Right ventricle myocardium superior (tissue), 1 donor: ENCODE results near the gene AGPAT3. TPM values are rescaled to one million over a fixed set of nuclear protein-coding genes. Genes with fewer than 3 reads are reported as not detected.

ENCODE experiments used
- ATAC-seq: fragments of 200-7000 bp; cut with Tn5 transposase; one replicate; pipeline ENCODE4 v1.9.1; 2020; ENCODE audit warnings: mild to moderate bottlenecking; ENCODE audit not compliant: poor library complexity
- DNase-seq: peaks from one replicate; pipeline ENCODE4 v3.0.0-alpha.2; 2020
- intact Hi-C: fragments of 100-400 bp; cut with DNase I; formaldehyde crosslinking; loops from one replicate; pipeline ENCODE4 v1.11.2; 2022
- total RNA-seq: library from RNA; stranded (reverse); fragmentation: NEBNext Ultra II Directional; extraction: Animal tissue kit (Norgen Biotek cat#: 25700); gene quantifications from one replicate; pipeline ENCODE4 v1.2.1, GENCODE V29; 2021
- donor health status: DM: no; HTN: yes; CAD: no; lungs with severe emphysema.

AGPAT3 gene
- total RNA-seq, 1 donor from 2014 or later = 96.3 TPM

DNA sequence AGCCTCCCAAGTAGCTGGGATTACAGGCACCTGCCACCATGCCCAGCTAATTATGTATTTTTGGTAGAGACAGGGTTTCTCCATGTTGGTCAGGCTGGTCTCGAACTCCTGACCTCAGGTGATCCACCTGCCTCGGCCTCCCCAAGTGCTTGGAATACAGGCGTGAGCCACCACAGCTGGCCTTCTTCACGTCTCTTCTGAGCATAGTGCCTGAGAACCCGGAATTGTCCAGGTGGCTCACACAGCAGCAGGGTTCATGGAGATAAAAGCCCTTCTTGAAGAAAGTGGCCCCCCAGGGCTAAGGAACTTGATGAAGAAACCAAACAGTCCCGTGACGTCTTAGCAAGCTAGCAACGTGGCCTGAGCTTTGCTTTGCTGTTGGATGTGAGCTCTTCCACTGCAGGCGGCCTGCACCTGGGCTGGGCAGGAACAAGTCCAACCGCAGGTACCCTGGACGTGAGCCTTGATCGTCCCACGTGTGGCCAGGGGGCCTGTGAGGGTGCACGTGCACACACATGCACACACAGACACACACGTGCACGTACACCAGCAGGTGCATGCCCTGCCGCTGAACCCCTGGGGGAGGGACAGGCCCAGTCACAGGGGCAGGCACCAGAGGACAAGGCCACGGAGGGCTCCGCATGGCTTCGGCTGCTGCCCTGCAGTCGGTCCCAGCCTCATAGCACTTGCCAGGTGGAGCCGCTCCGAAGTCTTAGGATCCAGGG lies 123.6 kb downstream of the AGPAT3 start:
- ATAC-seq (no peak), DNase-seq (no peak)
- intact Hi-C loops = no loop called here

- no peak for ATAC-seq
- intact Hi-C loops = no loop called here
- DNase-seq = peak; percentile 24
Measured at GRCh38 chr21:43989401-43989800, 124.4 kb downstream of the AGPAT3 start.

DNA sequence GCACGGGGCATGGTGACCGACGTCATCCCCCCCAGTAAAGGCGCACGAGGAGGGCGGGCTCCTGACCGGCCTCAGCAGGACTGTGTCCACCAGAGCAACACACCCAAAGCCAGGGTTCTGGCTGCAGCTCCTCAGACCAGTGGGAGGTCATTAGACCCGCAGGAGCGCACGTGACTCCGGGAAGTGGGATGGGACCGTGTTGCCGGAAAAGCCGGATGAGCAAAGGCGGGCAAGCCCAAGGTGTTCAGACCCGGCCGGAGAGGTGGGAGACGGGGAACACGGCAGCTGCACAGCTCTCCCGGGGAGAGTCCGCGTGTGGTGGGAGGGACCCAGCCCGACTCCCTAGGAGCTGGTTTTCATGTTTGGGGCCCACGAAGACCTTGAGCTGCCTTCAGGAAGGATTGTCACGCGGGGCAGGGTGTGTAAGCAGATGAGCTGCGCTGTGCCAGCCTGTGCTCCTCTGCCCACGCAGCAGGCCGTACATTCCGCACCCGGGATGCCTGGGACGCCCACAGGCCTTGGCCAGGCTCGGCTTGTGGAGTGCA lies 126.5 kb downstream of the AGPAT3 start:
- ATAC-seq = no peak
- intact Hi-C loops = no loop called here

DNA sequence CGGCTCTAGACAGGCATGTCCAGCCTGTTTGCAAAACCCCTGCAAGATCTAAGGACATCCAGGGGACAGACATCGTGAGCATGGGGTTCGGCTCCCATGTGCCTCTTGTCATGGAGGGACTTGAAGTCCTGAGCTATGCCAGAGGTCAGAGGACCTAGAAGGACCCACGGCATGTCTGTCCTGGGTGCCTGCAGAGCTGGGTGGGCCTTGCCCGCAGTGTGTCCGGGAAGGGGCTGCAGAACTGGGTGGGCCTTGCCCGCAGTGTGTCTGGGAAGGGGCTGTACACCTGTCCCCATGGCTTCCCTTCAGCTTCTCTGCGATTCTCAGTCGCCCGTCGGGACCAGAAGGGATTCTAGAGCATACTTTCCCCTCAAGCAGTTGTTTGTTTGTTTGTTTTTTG lies 127.1 kb downstream of the AGPAT3 start:
- intact Hi-C loops = no loop called here
- ATAC-seq (no peak), DNase-seq (no peak)

More for the DNA sequence above, 126.5 kb downstream of the AGPAT3 start:
- peak; percentile 31 for DNase-seq

- no peak for DNase-seq
- no peak for ATAC-seq
- intact Hi-C loops = no loop called here
Measured at GRCh38 chr21:43993420-43993934, 128.5 kb downstream of the AGPAT3 start.

DNA sequence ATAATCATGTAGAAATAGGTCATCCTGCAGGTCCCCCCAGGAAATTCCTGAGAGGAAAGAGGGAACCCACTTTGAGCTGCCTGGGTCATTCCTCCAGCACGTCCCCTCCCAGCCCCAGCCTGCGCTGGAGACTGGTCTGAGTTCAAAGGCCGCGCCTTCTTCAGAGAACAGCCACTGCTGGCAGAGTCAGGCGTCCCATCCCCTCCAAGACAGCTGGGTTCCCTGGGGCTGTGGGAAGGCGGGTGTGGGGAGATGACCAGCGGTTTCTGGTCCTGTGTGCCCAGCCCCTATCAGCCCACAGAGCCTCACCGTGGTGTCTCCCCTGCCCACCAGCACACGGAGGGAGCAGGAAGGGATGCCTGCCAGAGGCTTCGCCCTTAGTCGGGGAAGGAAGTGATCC lies 129.1 kb downstream of the AGPAT3 start:
- peak; percentile 6 for DNase-seq
- ATAC-seq = no peak
- intact Hi-C loops = no loop called here

- ATAC-seq (no peak), DNase-seq (peak; percentile 18)
- intact Hi-C loops = no loop called here
Measured at GRCh38 chr21:43994646-43995045, 129.6 kb downstream of the AGPAT3 start.

DNA sequence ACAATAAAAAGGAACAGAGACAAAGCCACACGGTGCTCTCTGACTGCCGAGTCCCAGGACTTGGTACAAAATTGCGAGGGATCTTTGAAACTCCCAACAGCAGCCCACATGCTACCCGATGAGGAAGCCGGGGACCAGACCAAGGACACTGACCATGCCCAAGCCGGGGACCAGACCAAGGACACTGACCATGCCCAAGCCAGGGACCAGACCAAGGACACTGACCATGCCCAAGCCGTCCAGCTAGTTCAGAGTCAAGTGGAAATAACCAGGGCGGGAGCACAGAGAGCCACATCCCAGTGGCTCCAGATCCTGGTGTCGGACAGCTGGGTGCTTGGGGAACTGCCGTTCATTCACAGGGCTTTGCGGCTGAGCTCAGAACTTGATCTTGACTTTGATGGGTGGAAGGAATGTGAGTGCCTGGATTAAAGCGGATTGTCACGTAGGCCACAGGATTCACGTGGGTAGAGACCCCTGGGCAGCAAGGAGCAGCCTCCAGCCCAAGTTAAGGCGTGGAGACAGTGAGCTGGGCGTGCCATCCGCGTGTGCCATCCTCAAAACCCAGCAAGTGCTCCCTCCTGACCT lies 130.6 kb downstream of the AGPAT3 start:
- no peak for ATAC-seq
- intact Hi-C loops = no loop called here
- peak; percentile 30 for DNase-seq

DNA sequence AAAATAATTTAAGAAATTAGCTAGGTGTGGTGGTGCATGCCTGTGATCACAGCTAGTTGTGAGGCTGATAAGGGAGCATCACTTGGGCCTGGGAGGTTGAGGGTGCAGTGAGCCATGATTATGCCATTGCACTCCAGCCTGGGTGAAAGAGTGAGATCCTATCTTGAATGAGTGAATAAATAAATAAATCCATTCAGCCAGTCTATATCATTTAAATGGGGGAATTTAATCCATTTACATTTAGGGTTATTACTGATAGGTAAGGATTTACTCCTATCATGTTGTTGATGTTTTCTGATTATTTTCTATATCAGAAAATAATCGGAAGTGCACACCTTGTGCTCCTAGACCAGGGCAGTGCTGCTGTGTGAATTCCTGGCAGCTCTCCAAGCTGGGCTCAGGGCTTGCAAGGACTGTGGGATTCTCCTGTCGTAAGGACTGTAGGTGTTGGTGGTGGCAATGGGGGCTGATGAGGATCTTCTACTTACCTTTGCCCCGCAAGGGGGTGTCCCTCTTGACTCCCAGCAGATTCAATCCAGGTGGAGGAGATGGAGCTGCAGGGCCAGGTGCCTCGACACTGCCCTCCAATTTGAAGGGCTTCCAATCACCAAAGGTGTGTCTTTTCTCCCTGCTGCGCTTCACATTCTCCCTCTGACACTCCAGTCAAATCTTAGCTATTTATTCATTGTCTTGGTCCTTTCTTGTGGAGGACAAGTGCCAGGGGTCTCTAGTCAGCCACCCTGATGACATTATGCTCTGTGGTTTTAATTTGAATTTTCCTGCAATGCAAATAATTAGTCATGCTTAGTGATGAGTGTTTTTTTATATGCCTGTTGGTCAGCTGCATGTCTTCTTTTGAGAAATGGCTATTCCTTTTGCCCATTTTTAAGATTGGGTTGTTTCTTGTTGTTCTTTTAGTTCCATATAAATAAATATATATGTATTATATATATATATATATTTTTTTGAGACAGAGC lies 133.0 kb downstream of the AGPAT3 start:
- ATAC-seq = no peak
- intact Hi-C loops = no loop called here
- peak; percentile 1 for DNase-seq

- ATAC-seq (no peak), DNase-seq (peak; percentile 39)
- intact Hi-C loops = no loop called here
Measured at GRCh38 chr21:44000360-44000759, 135.3 kb downstream of the AGPAT3 start.

- intact Hi-C loops = no loop called here
- ATAC-seq = no peak
- peak; percentile 2 for DNase-seq
Measured at GRCh38 chr21:44002511-44002910, 137.5 kb downstream of the AGPAT3 start.

DNA sequence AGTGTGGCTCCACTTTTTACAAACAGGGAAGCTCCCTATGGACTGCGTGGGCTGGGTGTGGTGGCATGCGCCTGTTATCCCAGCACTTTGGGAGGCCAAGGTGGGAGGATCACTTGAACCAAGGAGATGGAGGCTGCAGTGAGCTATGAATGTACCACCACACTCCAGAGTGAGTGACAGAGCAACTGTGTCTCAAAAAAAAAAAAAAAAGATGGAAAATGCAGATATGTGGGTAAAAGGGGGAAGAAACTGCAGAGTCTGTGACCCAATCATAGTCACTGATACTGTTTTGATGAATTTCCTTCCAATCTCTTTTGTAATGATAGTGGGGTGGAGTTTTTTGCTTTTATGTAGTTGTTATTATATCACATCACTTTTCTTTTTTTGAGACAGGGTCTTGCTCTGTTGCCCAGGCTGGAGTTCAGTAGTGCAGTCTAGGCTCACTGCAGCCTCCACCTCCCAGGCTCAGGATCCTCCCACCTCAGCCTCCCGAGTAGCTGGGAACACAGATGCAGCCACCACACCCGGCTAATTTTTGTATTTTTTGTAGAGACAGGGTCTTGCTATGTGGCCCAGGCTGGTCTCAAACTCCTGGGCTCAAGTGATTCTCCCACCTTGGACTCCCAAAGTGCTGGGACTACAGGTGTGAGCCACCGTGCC lies 138.4 kb downstream of the AGPAT3 start:
- intact Hi-C loops = no loop called here
- no peak for ATAC-seq
- DNase-seq = peak; percentile 6

- peak; percentile 5 for DNase-seq
- intact Hi-C loops = no loop called here
- no peak for ATAC-seq
Measured at GRCh38 chr21:44005071-44005470, 140.0 kb downstream of the AGPAT3 start.

DNA sequence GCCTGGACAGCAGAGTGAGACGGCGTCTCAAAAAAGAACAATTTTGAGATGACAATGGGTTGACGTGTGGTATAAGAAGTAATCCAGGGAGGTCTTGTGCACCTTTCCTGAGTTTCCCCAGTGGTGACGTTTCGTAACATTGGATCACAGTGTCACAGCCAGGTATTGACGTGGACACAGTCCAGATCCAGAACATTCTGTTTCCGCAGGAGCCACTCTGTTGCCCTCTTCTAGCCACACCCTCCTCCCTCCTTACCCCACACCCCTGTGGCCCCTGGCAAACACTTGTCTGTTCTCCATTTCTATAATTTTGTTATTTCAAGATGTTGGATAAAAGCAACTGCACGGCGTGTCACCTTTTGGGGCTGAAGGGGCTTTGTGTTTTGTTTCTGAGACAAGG lies 140.6 kb downstream of the AGPAT3 start:
- ATAC-seq = no peak
- intact Hi-C loops = no loop called here
- no peak for DNase-seq

GRCh38 chr21:44006017-44006619 lies 141.1 kb downstream of the AGPAT3 start:
- ATAC-seq (peak; percentile 82), DNase-seq (peak; percentile 53)
- intact Hi-C loops = no loop called here

- DNase-seq = peak; percentile 68
- ATAC-seq = peak; percentile 33
- intact Hi-C loops = no loop called here
Measured at GRCh38 chr21:44006656-44007055, 141.6 kb downstream of the AGPAT3 start.

DNA sequence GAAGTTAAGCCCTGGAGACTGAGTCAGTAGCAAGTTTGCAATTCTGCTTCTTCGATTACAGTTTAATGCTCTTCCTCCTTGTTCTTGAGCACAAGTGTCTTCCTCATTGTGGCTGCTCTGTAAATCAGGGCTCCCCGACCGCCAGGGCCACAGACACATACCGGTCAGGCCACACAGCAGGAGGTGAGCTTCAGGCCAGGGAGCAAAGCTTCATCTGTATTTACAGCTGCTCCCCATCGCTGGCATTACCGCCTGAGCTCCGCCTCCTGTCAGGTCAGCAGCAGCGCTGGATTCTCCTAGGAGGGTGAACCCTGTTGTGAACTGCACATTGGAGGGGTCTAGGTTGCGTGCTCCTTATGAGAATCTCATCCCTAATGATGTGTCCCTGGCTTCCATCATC lies 145.4 kb downstream of the AGPAT3 start:
- intact Hi-C loops = no loop called here

DNA sequence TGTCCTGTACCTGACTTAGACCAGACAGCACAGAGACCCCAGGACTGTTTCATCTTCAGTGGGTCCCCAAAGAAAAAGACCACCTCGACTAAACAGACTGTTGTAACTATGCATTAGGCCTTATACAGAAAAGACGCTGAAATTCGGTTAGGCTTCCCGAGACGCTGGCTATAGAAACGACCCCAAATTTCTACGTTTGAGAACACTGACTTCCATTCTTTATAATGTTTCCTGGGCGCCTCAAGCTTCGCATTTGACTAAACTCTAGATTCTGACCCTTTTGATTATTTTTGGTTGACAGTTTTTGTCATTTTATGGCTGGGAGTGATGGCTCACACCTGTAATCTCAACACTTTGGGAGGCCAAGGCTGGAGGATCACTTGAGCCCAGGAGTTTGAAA lies 146.1 kb downstream of the AGPAT3 start:
- intact Hi-C loops = no loop called here
- no peak for DNase-seq
- no peak for ATAC-seq

More for the DNA sequence above, 145.4 kb downstream of the AGPAT3 start:
- no peak for DNase-seq
- no peak for ATAC-seq
